Liver (tissue), 3 donors: ENCODE data around the gene AUNIP.

Experiments used
- FOXA1 ChIP-seq: IDR thresholded peaks from 2 replicates; pipeline ENCODE4 v1.6.1; 2016; ENCODE audit warnings: antibody characterized with exemption
- RAD21 ChIP-seq, 2 donors: IDR thresholded peaks; 2 replicates each; pipeline ENCODE4 v1.6.1; 2016; ENCODE audit warnings: antibody characterized with exemption in 2 of 2, mild to moderate bottlenecking in 2 of 2
- SP1 ChIP-seq: IDR thresholded peaks from 2 replicates; pipeline ENCODE4 v1.6.1; 2018; ENCODE audit warnings: antibody characterized with exemption, mild to moderate bottlenecking
- TF ChIP-seq, protein P1 (sequence below): fragments of 150-350 bp; IDR thresholded peaks from 2 replicates; pipeline ENCODE4 v1.5.1; 2017; ENCODE audit warnings: improper control_type of control experiment, low read depth, low read length; ENCODE audit not compliant: missing input control
- TF ChIP-seq, protein P2 (sequence below): IDR thresholded peaks from 2 replicates; pipeline ENCODE4 v1.6.1; 2016; ENCODE audit warnings: antibody characterized with exemption
- donor health status: healthy.
- donor health status: healthy.

DNA sequence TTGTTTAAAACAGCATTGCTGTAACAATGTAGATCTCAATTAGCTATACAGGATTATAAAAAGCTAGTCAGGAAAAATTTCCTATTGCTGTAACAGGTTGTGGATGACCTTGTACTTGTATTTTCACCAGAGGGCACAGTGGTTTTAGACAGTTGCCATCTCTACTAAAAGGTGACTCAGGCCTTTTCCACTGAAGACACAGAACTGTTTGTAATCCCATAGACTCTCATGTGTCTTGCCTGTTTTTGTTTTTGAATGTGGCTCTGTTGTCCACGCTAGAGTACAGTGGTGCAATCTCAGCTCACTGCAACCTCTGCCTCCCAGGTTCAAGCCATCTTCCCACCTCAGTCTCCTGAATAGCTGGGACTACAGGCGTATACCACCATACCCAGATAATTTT lies 33.7 kb downstream of the AUNIP start:
- TF ChIP-seq, protein P1, sequence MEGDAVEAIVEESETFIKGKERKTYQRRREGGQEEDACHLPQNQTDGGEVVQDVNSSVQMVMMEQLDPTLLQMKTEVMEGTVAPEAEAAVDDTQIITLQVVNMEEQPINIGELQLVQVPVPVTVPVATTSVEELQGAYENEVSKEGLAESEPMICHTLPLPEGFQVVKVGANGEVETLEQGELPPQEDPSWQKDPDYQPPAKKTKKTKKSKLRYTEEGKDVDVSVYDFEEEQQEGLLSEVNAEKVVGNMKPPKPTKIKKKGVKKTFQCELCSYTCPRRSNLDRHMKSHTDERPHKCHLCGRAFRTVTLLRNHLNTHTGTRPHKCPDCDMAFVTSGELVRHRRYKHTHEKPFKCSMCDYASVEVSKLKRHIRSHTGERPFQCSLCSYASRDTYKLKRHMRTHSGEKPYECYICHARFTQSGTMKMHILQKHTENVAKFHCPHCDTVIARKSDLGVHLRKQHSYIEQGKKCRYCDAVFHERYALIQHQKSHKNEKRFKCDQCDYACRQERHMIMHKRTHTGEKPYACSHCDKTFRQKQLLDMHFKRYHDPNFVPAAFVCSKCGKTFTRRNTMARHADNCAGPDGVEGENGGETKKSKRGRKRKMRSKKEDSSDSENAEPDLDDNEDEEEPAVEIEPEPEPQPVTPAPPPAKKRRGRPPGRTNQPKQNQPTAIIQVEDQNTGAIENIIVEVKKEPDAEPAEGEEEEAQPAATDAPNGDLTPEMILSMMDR = no peak
- no peak for TF ChIP-seq RAD21 (IDR thresholded peaks at IDR 0.05)
- TF ChIP-seq, protein P2, sequence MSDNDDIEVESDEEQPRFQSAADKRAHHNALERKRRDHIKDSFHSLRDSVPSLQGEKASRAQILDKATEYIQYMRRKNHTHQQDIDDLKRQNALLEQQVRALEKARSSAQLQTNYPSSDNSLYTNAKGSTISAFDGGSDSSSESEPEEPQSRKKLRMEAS = no peak
- no peak for TF ChIP-seq SP1
- TF ChIP-seq FOXA1 = no peak
